HPDE6-E6E7 (cell line): ENCODE measurements around the gene ARMC5.
"Not testable (repeated sequence)": the region's sequence is repeated elsewhere in the genome, so short reads cannot be mapped to it uniquely, and the experiment has no call there.

Source experiments
- DNase-seq: peaks from one replicate; pipeline ENCODE4 v3.0.0; 2011; ENCODE audit warnings: missing footprints; ENCODE audit errors: extremely low spot score

ARMC5 gene

DNA sequence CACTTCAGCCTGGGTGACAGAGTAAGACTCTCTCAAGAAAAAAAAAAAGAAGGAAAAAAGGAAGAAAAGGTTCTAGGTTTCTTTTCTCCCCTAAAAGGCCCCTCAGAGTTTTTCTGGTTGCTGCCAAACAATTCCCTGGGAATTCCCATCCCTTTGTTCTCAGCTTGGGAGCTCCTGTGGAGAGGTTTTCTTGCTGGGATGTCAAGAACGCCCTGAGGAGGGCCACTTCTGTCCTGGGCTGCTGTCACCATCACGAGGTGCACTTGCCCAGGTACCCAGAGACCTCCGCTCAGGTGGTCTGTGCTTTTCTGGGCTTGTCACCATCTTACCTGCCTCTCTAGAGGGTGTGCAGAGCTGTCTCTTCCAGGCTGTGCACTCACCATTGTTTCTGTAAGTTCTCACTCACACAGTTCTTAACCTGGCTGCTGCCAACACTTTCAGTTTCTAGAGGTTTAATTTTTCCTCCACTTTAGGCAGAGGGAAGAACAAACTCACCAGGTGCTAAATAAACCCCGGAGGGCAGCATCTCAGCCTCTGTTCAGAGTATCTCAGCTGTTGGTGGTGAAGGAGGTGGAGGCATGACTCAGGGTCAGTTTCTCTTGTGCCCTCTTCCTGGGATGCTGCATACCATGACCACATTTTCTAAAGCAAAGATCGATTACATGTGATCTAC is 28.8 kb upstream of the ARMC5 start:
- DNase-seq = no peak

DNA sequence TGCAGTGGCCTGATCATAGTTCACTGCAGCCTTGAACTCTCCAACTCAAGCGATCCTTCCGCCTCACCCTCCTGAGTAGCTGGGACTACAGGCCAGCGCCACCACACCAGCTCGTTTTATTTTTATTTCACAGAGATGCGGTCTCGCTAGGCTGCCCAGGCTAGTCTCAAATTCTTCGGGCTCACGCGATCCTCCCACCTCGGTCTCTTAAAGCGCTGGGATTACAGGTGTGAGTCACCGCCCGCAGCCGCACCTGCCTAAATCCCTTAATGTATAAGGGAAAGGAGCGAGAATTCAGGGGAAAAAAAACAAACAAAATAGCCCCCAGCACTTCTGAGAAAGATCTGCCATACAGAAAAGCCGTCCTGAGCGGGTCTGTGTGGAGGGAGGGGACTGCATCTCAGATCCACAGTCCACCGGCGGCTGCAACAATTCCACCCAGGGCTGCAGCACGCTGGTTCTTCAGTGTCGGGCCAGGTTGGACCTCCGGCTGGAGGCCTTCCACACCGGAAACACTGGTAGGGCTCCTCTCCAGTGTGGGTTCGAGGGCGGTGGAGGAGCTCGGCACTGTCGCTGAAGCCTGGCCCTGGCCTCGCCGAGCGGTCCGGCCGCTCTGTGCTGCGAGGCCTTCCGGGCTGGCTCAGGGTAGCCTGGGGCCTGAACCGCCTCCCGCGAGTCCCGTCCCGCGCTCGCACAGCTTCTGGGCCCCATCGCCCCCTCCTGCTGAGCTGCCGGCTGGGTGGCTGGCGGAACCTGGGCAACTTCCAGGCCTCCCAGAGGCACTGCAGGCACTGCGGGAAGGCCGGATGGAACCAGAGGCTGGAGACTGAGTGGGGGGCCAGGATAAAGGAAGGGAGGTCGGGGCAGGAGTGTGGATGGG is 23.7 kb upstream of the ARMC5 start:
- no peak for DNase-seq

DNA sequence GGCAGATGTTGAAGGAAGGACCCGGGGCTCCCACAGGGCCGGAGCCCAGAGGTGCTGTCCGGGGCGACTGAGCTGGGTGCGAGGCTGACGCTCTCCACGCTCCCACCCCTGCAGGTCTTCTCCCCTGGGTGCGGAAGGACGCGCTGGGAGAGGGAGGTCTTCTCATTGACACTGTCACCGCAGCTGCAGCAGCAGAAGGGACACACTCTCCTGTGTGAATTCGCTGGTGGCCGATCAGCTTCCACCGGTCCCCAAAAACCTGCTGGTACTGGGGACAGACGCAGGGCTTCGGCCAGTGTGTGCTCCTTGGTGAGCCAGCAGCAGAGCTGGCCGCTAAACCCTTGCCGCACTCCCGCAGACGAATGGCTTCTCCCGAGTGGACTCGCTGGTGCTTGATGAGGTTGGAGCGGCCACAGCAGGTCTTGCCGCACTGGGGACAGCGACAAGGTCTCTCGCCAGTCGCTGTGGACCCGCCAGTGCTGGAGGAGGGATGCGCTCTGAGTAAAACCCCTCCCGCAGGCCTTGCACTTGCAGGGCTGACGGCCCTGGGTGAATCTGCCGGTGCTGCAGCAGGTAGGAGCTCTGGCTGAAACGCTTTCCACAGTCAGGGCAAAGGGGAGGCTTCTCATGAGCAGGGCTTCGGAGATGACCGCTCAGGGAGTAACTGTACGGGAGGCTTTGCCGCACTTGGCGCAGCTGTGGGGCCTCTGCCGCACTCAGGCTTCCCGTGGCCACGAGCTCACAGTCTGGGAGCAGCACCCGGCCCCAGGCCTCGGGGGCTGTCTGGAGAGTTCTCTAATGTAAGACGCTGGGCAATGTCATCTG is 22.9 kb upstream of the ARMC5 start:
- DNase-seq = no peak

DNA sequence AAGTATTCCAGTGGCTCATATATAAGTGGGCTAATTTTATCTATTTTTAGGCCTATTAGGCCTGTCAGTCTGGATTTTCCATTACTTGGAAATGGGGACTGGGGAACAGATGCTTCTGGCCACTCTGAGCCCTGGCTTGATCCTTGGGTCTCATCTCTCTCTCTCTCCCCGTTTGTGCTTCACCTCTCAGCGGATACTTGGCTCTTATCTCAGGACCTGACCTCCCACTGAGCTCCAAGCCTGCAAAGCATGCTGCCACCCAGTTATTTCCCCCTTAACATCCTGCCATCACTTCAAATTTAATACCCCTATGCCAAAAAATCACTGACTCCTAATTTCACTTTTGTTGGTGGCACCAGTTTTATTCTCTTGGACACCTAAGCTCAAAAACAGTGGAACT is 20.9 kb upstream of the ARMC5 start:
- no peak for DNase-seq

DNA sequence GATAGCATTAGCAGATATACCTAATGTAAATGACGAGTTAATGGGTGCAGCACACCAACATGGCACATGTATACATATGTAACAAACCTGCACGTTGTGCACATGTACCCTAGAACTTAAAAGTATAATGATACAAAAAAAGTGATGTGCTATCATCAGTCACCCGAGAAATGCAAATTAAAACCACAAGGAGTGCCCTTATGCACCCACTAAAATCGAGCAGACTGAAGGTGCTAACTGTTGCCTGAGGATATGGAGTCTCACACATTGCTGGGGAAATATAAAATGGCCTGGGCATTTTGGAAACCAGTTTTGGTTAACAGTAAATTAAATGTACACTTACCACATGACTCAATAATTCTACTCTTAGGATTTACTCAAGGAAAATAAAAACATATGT is 20.3 kb upstream of the ARMC5 start:
- DNase-seq = not testable (repeated sequence)

DNA sequence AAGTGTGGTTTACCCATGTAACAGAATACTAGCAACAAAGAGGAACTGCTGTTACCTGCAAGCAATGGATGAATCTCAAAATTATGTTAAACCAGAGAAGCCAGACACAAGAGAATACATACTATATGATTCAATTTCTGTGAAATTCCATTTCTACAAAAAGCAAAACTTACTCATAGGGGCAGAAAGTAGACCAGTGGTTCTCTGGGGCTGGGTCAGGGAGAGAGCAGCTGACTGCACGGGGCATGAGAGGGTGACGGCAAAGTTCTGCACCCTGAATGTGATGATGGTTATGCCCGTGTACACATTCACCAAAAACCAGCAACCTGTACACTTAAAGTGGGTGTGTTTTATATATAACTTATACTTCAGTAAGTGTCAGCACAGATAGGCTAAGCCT is 19.8 kb upstream of the ARMC5 start:
- no peak for DNase-seq

DNA sequence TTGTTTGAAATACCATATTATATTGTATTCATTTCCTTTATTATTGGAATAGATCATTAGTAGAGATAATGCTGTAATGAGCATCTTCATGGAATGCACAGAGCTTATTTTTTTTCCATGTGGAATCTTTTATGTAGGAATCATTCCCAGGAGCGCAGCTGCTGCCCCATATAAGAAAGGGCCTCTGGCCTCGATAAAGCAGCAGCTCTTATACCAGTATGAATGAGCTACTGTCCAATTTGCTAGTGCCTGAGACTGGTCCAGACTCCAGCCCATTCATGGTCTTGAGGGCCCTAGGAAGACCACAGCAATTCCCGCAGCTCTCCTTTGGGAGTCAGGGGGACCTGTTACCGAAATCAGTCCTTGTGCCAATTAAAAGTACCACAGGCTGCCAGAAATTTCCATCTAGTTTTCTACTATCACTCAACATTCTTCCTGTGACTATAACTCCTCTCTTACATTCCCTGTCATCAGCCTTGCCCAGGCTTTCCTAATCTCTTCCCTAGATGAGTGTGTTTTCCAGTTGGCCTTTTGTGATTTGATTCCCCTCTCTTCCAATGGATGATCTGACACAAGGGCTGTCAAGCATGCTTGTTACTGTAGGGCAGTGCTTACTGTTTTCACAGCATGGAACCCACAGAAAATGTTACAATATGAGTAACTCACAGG is 18.7 kb upstream of the ARMC5 start:
- DNase-seq = no peak

DNA sequence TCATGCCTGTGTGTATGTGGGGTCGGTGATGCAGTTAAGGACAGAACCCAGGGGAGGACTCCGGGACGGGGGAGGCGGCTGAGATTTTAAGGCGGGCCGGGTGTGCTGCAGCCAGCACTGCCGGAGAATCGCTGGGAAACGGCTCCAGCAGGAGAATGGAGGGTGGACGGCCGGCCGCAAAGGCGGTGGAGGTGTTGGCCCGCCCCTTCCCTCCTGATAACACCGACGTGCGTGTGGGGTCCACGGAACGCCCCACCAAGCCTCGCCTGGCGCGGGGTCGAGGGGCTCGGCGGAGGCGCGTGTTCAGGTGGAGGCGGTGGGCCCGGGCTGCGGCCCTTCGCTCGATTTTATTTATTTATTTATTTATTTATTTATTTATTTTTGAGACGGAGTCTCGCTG is 17.3 kb upstream of the ARMC5 start:
- DNase-seq = no peak

DNA sequence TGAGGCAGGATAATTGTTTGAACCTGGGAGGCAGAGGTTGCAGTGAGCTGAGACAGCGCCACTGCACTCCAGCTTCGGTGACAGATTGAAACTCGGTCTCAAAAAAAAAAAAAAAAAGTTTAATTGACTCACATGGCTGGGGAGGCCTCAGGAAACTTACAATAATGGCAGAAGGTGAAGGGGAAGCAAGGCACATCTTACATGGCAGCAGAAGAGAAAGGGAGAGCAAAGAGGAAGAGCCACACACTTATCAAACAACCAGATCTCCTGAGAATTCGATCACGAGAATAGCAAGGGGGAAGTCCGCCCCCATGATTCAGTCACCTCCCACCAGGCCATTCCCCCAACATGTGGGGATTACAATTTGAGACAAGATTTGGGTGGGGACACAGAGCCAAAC is 13.4 kb upstream of the ARMC5 start:
- not testable (repeated sequence) for DNase-seq

DNA sequence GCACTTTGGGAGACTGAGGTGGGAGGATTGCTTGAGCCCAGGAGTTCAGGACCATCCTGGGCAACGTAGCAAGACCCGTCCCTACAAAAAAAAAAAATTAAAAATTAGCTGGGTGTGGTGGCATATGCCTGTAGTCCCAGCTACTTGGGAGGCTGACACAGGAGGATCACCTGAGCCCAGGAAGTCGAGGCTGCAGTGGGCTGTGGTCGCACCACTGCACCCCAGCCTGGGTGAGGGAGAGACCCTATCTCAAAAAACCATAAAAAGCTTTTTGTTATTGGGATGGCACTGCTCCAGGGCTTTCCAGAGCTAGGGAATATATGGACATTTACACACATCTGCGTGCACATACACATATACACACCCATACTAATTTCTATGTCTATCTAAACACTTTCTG is 8.1 kb upstream of the ARMC5 start:
- no peak for DNase-seq

DNA sequence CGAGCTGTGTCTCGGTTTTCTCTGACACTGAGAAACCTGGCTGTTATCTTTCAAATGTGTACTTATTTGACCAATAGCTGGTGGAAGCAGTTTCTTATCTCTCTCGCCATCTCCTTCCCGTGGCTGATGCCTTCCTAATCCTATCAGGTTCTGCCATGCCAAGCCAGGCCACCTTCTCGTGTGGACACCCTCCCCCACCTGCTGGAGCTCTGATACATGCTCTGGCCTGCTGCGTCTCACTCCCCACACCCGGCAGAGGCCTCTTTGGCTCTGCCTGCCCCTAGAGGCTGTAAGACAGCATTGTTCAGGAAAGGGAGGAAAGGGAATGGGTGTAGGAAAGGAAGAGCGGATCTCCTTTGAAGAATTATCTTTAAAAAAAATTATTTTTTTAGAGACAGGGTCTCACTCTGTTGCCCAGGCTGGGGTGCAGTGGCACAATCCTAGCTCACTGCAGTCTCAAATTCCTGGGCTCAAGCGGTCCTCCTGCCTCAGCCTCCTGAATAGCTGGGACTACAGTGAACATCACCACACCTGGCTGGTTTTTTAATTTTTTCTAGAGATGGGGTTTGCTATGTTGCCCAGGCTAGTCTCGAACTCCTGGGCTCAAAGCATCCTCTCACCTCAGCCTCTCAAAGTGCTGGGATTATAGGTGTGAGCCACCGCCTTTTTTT is 7.5 kb upstream of the ARMC5 start:
- DNase-seq = peak; percentile 72

DNA sequence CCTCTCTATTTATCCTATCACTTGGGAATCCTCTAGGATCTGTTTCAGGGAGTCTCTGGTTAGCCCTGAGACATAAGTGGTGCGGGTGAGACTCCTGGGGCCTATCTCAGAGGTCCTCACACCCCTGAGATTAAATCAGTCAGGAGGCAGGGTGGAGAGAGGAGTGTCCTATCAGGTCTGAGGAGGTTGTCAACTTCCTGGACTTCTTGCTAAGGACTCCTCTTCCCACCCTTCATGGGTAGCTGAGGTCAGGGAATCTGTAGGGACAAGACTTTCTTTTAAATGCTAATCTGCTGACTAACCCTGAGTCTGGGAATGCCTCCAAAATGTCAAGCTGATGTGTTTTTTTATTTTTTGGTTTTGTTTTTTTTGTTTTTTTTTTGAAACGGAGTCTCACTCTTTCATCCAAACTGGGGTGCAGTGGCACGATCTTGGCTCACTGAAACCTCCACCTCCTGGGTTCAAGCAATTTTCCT is 6.6 kb upstream of the ARMC5 start:
- no peak for DNase-seq

DNA sequence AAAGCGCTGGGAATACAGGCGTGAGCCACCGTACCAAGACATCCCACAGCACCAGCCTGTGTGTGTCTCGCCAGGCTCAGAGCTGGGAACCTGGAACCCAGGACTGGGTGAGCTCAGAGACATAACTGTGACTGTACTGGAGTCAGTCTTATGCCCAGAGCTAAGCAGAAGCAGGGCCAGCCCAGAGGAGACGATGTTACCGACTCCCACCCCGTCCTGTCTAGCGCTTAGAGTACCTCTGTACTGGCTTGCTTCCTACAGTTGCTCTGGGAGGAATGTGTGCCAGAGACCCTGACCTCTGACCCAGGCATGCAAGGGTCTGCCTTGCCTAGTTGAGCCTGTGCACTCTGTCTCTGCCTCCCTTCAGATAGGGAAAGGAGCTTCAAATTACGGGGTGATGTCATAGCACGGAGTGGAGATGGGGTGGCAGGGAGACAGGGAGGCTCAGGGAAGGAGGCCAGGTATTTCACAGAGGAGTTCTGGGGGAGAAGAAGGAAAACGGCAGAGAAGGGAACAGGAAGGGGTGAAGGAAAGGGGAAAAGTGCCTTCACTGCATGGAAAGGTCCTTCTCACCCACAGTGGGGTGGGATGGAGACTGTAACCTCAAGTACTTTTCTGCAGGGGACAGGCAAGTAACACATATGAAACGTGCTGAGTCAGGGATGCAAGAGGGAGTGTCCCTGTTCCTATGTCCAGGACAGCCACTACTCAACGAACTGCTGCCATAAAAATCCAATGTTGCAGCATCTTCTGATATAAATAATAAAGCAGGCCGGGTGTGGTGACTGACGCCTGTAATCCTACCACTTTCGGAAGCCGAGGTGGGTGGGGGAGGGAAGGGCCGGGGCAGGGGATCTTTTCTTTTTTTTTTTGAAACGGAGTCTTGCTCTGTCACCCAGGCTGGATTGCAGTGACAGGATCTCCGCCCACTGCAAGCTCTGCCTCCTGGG is 5.8 kb upstream of the ARMC5 start:
- no peak for DNase-seq

DNA sequence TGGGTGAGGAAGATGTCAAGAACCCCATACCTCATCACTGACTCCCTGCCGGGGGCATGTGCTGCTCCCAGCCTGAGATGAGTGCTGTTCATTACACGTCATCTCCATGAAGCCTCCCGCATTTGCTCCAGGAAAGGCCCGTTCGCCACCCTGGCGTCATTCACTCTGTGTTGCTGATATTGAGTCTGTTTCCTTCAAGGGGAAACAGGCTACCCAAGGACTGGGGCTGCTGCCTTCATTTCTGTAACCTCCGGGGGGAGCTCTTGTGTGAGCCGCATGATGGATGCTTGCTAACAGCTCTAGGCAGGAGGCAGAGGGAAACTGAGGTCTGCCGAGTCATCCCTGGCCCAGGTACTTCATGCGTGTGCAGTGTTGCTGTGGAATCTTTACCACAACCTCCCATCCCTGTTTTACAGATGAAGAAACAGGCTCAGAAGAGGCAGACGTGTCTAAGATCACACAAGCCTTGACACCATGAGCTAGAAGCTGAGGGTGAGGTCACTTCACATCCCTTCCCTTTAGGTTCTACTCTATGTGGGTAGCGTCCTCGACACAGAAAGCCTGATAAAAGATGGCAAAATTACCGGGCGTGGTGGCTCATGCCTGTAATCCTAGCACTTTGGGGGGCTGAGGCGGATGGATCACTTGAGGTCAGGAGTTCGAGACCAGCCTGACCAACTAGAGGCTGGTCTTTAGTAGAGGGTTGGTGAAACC is 3.5 kb upstream of the ARMC5 start:
- no peak for DNase-seq

DNA sequence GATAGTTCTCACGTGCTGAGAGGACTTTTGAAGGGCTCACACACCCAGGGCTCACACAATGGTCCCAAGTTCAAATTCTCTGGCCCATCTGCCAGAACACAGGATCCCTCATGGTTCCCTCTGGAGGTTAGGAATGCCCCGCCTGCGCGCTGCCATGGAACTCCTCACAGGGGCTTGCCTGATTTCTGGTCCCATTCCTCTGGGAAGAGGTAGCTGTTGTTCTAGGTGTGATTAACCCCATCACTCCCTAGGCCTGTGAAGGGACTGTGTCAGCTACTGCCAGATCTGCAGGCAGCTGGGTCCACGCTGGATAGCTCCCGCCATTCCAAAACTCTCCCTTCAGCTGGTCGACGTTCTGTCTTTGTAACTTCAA is 2.3 kb upstream of the ARMC5 start:
- DNase-seq = no peak

DNA sequence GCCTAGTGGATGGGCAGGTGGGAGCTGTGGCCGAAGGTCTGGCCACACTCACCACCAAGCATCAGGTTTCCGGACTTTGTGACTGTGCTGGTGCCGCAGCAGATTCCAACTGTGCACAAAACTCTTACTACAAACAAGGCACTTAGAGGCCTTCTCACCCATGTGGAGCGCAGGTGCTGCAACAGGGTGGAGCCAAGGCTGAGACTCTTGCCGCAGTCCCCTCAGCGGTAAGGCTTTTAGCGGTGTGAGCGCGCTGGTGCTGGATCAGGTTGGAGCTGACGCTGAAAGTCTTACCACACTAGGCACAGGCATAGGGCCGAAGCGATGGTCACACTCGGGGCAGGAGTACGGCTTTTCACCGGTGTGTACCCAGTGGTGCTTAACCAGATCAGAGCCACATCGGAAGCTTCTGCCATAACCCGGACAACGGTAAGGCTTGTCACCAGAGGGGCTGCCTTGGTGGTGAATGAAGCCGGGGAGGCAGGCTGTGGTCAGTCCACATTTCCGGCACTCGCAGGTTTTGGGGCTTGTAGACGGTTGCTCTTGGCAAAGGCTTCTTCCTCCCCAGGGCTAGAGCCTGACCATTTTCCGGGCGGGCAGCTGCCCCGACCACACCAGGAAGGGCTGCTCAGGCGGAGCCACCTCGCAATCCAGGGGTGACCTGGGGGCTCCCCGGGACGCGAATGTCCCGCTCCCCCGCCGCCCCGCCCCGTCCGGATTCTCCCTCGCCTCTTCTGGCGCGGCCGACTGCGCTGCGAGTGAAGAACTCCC is 1.0 kb upstream of the ARMC5 start:
- DNase-seq = no peak

DNA sequence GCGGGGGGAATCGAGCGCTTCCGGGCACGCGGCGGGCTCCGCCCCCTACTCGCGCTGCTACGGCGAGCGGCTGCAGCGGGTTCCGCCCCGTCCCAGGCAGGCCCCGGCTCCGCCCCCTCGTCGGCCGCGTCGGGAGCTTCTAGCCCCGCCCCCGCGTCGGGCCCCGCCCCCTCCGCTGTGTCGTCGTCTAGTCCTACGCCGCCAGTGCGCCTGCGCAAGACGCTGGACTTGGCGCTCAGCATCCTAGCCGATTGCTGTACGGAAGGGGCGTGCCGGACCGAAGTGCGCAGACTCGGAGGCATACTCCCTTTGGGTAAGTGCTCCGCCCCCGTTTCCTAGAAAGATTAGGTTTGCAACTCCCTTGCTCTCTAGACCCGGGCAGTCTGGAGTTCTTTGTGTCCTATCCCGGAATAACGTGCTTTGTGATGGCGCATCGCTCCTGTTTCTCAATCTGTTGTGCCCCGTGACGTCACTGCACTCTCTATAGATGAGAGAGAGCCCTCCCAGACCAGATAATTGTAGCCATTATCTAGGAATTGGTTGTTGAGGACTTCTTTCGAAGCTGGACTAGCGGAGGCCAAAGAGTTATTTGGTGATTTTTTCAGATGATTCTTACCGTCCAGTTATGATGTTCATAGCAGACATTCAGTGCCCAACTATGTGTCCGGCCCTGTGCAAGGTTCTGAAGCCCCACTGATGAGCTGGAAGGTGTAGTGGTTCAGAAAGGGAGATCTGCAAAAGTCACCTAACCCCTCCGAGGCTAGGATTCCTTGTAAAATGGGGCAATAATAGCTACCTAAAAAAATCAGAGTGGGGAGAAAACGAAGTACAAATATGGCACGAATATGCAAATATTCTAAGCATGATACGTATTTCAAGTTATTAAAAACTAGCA is 633 bp downstream of the ARMC5 start:
- peak; percentile 91 for DNase-seq

DNA sequence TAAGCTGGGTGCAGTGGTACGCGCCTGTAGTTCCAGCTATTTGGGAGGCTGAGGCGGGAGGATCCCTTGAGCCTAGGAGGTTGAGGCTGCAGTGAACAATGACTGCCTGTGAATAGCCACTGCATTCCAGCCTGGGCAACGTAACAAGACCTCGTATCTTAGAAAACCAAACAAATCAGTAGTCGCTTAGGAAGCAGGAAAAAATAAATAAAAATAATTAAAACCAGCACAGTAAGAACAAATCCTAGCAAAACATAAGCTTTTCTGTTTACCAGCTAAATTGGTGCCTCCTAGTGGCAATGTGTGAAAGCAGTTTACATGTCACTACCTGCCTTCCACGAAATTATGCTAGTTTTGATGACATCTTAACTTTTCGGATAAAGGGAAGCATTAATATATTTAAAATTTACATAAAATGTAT is 1.3 kb downstream of the ARMC5 start:
- DNase-seq = no peak
